ENCODE results near the gene VPS37B. TPM values are rescaled to one million over a fixed set of nuclear protein-coding genes. Genes with fewer than 3 reads are reported as not detected.

Gene VPS37B
- total RNA-seq, 2 experiments from 2014 or later, result 24.9 to 26.5 TPM

GRCh38 chr12:122888232-122888752, 7.6 kb downstream of the VPS37B start:
- POLR2A ChIA-PET, result interaction anchor here (1.5 to 1.8 kb wide), 3 partner anchors 8 to 78 kb away, joined by 6 to 10 read pairs (median 7); partner anchors contain the start of genes ABCB9 and VPS37B
- Mint-ChIP-seq H3K27me3 (ENCODE audit: low read depth) (no peaks in the 10 kb centered on the region), H3K36me3 (ENCODE audit: low read depth) (peaks cover 21% of the 10 kb centered on the region), H3K4me1 (ENCODE audit: low read depth) (peaks cover 84% of the 10 kb centered on the region), H3K9me3 (ENCODE audit: insufficient read depth) (peaks cover 4% of the 10 kb centered on the region), H3K27ac (peak overlapping the region; percentile 96), H3K4me3 (peak overlapping the region; percentile 77)
- CTCF ChIA-PET, result interaction anchor here (0.6 to 2.4 kb wide), 10 partner anchors 8 to 94 kb away, joined by 3 to 18 read pairs (median 7); partner anchors contain the start of gene HIP1R
- DNase-seq (peak; percentile 63), ATAC-seq (peak; percentile 78)

- peak; percentile 24 for ATAC-seq
Measured at GRCh38 chr12:122887819-122888212, 8.1 kb downstream of the VPS37B start.

GRCh38 chr12:122886851-122887818, 8.8 kb downstream of the VPS37B start:
- peaks cover 86% of the 10 kb centered on the region for H3K4me1 Mint-ChIP-seq (ENCODE audit: low read depth)
- CTCF ChIA-PET, result interaction anchor here (1.1 to 2.4 kb wide), 6 partner anchors 9 to 66 kb away, joined by 3 to 18 read pairs (median 7); partner anchors contain the start of gene HIP1R

More at GRCh38 chr12:122887819-122888212, 8.1 kb downstream of the VPS37B start:
- no peaks in the 10 kb centered on the region for H3K27me3 Mint-ChIP-seq (ENCODE audit: low read depth)
- peaks cover 4% of the 10 kb centered on the region for H3K9me3 Mint-ChIP-seq (ENCODE audit: insufficient read depth)
- CTCF ChIA-PET, result interaction anchor here (0.6 to 2.4 kb wide), 10 partner anchors 8 to 94 kb away, joined by 3 to 18 read pairs (median 7); partner anchors contain the start of gene HIP1R
- H3K27ac Mint-ChIP-seq, result peak overlapping the region; percentile 96
- DNase-seq, result no peak
- peaks cover 86% of the 10 kb centered on the region for H3K4me1 Mint-ChIP-seq (ENCODE audit: low read depth)
- peak overlapping the region; percentile 77 for H3K4me3 Mint-ChIP-seq
- peaks cover 22% of the 10 kb centered on the region for H3K36me3 Mint-ChIP-seq (ENCODE audit: low read depth)
- POLR2A ChIA-PET, result interaction anchor here (1.6 to 1.8 kb wide), 2 partner anchors 8 to 10 kb away, joined by 7 to 10 read pairs; partner anchors contain the start of gene VPS37B

GRCh38 chr12:122886161-122886560, 9.8 kb downstream of the VPS37B start:
- peaks cover 85% of the 10 kb centered on the region for H3K4me1 Mint-ChIP-seq (ENCODE audit: low read depth)
- ChIA-PET CTCF (interaction anchor here (1.0 to 1.3 kb wide), 3 partner anchors 9 to 25 kb away, joined by 3 read pairs; no protein-coding TSS in a partner anchor), POLR2A (interaction anchor here (1.1 to 1.7 kb wide), 2 partner anchors 12 to 23 kb away, joined by 3 to 5 read pairs; no protein-coding TSS in a partner anchor)
- no peak overlapping the region for H3K4me3 Mint-ChIP-seq
- no peak for ATAC-seq
- H3K27me3 Mint-ChIP-seq (ENCODE audit: low read depth), result no peaks in the 10 kb centered on the region
- H3K27ac Mint-ChIP-seq, result no peak overlapping the region
- H3K9me3 Mint-ChIP-seq (ENCODE audit: insufficient read depth), result peaks cover 4% of the 10 kb centered on the region
- H3K36me3 Mint-ChIP-seq (ENCODE audit: low read depth), result peaks cover 18% of the 10 kb centered on the region
- no peak for DNase-seq

More at GRCh38 chr12:122886851-122887818, 8.8 kb downstream of the VPS37B start:
- Mint-ChIP-seq H3K27me3 (ENCODE audit: low read depth) (no peaks in the 10 kb centered on the region), H3K36me3 (ENCODE audit: low read depth) (peaks cover 18% of the 10 kb centered on the region), H3K27ac (peak overlapping the region; percentile 96), H3K9me3 (ENCODE audit: insufficient read depth) (peaks cover 4% of the 10 kb centered on the region), H3K4me3 (peak overlapping the region; percentile 77)
- POLR2A ChIA-PET, result interaction anchor here (0.6 to 1.8 kb wide), 5 partner anchors 9 to 157 kb away, joined by 3 to 10 read pairs (median 5); partner anchors contain the start of gene VPS37B
- DNase-seq, result peak; percentile 68
- peak; percentile 45 for ATAC-seq

GRCh38 chr12:122884860-122885259, 11.1 kb downstream of the VPS37B start:
- Mint-ChIP-seq H3K27ac (no peak overlapping the region), H3K4me1 (ENCODE audit: low read depth) (peaks cover 85% of the 10 kb centered on the region), H3K4me3 (no peak overlapping the region), H3K36me3 (ENCODE audit: low read depth) (peaks cover 25% of the 10 kb centered on the region), H3K9me3 (ENCODE audit: insufficient read depth) (peaks cover 4% of the 10 kb centered on the region), H3K27me3 (ENCODE audit: low read depth) (no peaks in the 10 kb centered on the region)
- no peak for DNase-seq
- ATAC-seq, result no peak
- POLR2A ChIA-PET, result no interaction called here
- CTCF ChIA-PET, result no interaction called here

- ChIA-PET POLR2A (no interaction called here), CTCF (interaction anchor here (1.9 to 2.5 kb wide), 2 partner anchors 16 to 24 kb away, joined by 6 read pairs; no protein-coding TSS in a partner anchor)
- DNase-seq, result no peak
- no peaks in the 10 kb centered on the region for H3K27me3 Mint-ChIP-seq (ENCODE audit: low read depth)
- H3K4me1 Mint-ChIP-seq (ENCODE audit: low read depth), result peaks cover 87% of the 10 kb centered on the region
- no peak overlapping the region for H3K27ac Mint-ChIP-seq
- peaks cover 4% of the 10 kb centered on the region for H3K9me3 Mint-ChIP-seq (ENCODE audit: insufficient read depth)
- no peak overlapping the region for H3K4me3 Mint-ChIP-seq
- ATAC-seq, result no peak
- peaks cover 25% of the 10 kb centered on the region for H3K36me3 Mint-ChIP-seq (ENCODE audit: low read depth)
Measured at GRCh38 chr12:122884091-122884826, 11.7 kb downstream of the VPS37B start.

GRCh38 chr12:122882908-122883558, 12.9 kb downstream of the VPS37B start:
- ChIA-PET CTCF (interaction anchor here (0.8 to 4.4 kb wide), 9 partner anchors 9 to 160 kb away, joined by 4 to 30 read pairs (median 6); no protein-coding TSS in a partner anchor), POLR2A (interaction anchor here (0.9 kb wide), 2 partner anchors 11 to 350 kb away, joined by 3 to 8 read pairs; partner anchors contain the start of genes MPHOSPH9 and MTRFR)
- peak overlapping the region; percentile 10 for H3K27ac Mint-ChIP-seq
- ATAC-seq, result no peak
- H3K36me3 Mint-ChIP-seq (ENCODE audit: low read depth), result peaks cover 29% of the 10 kb centered on the region
- H3K4me1 Mint-ChIP-seq (ENCODE audit: low read depth), result peaks cover 86% of the 10 kb centered on the region
- peaks cover 4% of the 10 kb centered on the region for H3K9me3 Mint-ChIP-seq (ENCODE audit: insufficient read depth)
- DNase-seq, result no peak
- no peaks in the 10 kb centered on the region for H3K27me3 Mint-ChIP-seq (ENCODE audit: low read depth)
- H3K4me3 Mint-ChIP-seq, result peak overlapping the region; percentile 13

GRCh38 chr12:122880668-122881067, 15.3 kb downstream of the VPS37B start:
- CTCF ChIA-PET, result interaction anchor here (0.9 to 4.4 kb wide), 13 partner anchors 8 to 87 kb away, joined by 3 to 30 read pairs (median 5); partner anchors contain the start of gene VPS37B
- Mint-ChIP-seq H3K27ac (peak overlapping the region; percentile 18), H3K9me3 (ENCODE audit: insufficient read depth) (peaks cover 4% of the 10 kb centered on the region), H3K4me3 (no peak overlapping the region), H3K4me1 (ENCODE audit: low read depth) (peaks cover 81% of the 10 kb centered on the region), H3K27me3 (ENCODE audit: low read depth) (no peaks in the 10 kb centered on the region), H3K36me3 (ENCODE audit: low read depth) (peaks cover 36% of the 10 kb centered on the region)
- POLR2A ChIA-PET, result no interaction called here
- DNase-seq (no peak), ATAC-seq (peak; percentile 38)

- no peak overlapping the region for H3K27ac Mint-ChIP-seq
- DNase-seq, result no peak
- no peak overlapping the region for H3K4me3 Mint-ChIP-seq
- ChIA-PET CTCF (interaction anchor here (0.8 to 4.4 kb wide), 13 partner anchors 9 to 183 kb away, joined by 3 to 30 read pairs (median 5); no protein-coding TSS in a partner anchor), POLR2A (no interaction called here)
- peaks cover 4% of the 10 kb centered on the region for H3K9me3 Mint-ChIP-seq (ENCODE audit: insufficient read depth)
- ATAC-seq, result no peak
- no peaks in the 10 kb centered on the region for H3K27me3 Mint-ChIP-seq (ENCODE audit: low read depth)
- H3K36me3 Mint-ChIP-seq (ENCODE audit: low read depth), result peaks cover 36% of the 10 kb centered on the region
- peaks cover 86% of the 10 kb centered on the region for H3K4me1 Mint-ChIP-seq (ENCODE audit: low read depth)
Measured at GRCh38 chr12:122880155-122880667, 15.7 kb downstream of the VPS37B start.

Data from activated CD8-positive, alpha-beta T cell treated with anti-CD3 and anti-CD28 coated beads, Interleukin-2, amount 10 ng/mL, durations not matched to agents 7 days and 5 days (primary cell).